NB4 (cell line): Measurements from ENCODE around the gene CDRT4.

Source experiments
- CTCF ChIP-seq: IDR thresholded peaks from one replicate; pipeline ENCODE4 v1.5.1; 2012; ENCODE audit warnings: low read depth, low read length
- MYC ChIP-seq: IDR thresholded peaks from 2 replicates; pipeline ENCODE4 v1.6.1; 2011; ENCODE audit warnings: low read depth, low read length
- POLR2A ChIP-seq: IDR thresholded peaks from 2 replicates; pipeline ENCODE4 v1.6.1; 2011; ENCODE audit warnings: mild to moderate bottlenecking; ENCODE audit not compliant: insufficient read length; ENCODE audit errors: extremely low read depth

- TF ChIP-seq CTCF (no peak), POLR2A (no peak), MYC (no peak)
Observed at GRCh38 chr17:15501793-15502192, 34.4 kb upstream of the CDRT4 start.
